Choroid plexus epithelial cell (primary cell): ENCODE data around the gene GREM2.

Source experiments
- DNase-seq: peaks from one replicate; pipeline ENCODE4 v3.0.0-alpha.2; 2010; ENCODE audit warnings: low read depth
- H3K4me3 ChIP-seq: 2 replicates; pipeline ENCODE4 v1.5.1; 2011; ENCODE audit warnings: low read depth, mild to moderate bottlenecking, control low read depth, low read length, moderate library complexity
- TF ChIP-seq, protein P1 (sequence below): conservative IDR thresholded peaks from 2 replicates; pipeline ENCODE4 v1.5.1; 2011; ENCODE audit warnings: low read depth, mild to moderate bottlenecking, control low read depth, inconsistent platforms, low read length, moderate library complexity

The GREM2 gene

DNA sequence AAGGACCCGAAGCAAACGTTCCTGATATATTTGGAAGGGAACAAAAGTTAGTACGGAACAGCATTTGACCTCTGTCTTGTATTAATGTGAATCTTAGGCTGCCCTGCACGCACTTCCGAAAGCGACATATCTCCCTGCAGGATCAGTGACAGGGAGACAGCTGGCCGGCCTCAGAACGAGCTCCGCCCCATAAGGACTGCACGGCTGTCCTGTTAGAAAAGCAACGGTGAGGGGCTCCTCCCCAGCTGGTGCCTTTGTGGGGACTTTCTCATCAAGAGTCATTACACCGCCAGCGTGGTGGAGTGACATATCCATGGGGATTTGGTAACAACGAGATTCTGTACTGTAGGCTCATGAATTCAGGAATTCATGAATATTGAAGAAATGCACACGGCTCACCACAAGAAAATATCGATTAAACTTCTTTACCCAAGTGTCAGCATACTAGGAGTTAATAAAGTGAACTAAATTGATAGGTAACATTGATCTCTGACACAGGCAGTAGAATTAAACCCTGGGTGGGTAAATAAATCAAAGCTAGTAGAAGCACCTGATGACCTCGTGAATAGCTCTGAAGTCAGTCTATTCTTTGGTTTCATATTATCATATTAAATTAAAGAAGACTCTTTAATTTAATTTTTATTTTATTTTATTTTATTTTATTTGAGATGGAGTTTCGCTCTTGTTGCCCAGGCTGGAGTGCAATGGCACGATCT is 8.1 kb upstream of the GREM2 start:
- no peak overlapping the region for H3K4me3 ChIP-seq
- TF ChIP-seq, protein P1, sequence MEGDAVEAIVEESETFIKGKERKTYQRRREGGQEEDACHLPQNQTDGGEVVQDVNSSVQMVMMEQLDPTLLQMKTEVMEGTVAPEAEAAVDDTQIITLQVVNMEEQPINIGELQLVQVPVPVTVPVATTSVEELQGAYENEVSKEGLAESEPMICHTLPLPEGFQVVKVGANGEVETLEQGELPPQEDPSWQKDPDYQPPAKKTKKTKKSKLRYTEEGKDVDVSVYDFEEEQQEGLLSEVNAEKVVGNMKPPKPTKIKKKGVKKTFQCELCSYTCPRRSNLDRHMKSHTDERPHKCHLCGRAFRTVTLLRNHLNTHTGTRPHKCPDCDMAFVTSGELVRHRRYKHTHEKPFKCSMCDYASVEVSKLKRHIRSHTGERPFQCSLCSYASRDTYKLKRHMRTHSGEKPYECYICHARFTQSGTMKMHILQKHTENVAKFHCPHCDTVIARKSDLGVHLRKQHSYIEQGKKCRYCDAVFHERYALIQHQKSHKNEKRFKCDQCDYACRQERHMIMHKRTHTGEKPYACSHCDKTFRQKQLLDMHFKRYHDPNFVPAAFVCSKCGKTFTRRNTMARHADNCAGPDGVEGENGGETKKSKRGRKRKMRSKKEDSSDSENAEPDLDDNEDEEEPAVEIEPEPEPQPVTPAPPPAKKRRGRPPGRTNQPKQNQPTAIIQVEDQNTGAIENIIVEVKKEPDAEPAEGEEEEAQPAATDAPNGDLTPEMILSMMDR, result no peak
- no peak for DNase-seq

DNA sequence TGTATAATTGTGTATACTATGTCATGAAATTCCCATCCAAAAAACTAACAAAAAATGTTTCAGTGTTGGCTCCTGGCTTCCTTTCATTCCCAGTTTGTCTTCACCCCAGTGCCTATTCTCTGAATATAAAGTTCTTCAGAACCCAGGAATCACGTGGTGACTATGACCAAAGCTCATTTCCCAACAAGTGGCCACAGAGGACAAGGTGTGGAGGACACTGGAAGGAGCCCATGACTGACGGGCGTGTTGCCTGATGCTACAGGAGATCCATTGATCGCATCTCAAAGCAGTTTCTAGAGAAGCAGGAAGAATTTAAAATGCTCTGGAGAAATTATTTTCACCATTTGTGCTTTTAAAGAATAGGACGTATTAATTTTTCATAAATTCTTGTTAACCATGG is 7.4 kb upstream of the GREM2 start:
- no peak overlapping the region for H3K4me3 ChIP-seq
- DNase-seq, result no peak
- TF ChIP-seq, protein P1, result no peak

DNA sequence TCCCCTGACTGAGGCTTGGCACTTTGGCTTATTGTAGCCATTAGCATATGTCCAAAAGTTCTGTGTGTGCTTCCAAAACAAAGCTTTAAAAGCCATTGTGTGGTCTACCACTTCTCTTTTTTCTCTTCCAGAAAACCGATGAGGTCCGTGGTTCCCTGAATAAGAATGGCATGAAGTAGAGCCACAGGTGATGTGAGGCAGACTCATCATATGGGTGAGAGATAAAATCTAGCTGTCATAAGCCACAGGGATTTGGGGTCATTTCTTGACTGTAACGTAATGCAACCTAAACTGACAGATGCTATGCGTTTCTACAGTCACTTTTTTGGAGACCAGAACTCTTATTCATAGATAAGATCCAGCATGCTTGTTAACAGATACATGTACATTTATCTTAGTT is 7.0 kb upstream of the GREM2 start:
- TF ChIP-seq, protein P1, result no peak
- no peak overlapping the region for H3K4me3 ChIP-seq
- DNase-seq, result no peak

DNA sequence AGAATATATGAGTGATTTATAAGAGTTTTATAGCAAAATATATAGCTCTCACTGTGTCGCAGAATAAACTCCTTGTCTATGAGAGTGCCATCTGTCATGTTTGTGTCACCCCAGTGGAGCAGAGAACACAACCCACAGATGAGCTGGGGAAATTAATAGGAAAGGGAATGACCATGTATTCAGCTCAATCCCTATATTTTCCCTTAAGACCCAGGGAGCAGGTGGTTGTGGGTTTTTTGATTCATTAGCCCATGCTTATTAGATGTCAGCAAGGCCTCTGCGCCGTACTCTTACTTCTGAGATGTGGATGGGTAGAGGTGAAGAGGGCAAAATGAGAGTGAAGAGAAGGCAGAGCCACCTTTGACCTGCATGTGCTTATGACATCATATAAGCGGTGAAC is 4.1 kb upstream of the GREM2 start:
- no peak for DNase-seq
- TF ChIP-seq, protein P1, result no peak
- H3K4me3 ChIP-seq, result no peak overlapping the region

DNA sequence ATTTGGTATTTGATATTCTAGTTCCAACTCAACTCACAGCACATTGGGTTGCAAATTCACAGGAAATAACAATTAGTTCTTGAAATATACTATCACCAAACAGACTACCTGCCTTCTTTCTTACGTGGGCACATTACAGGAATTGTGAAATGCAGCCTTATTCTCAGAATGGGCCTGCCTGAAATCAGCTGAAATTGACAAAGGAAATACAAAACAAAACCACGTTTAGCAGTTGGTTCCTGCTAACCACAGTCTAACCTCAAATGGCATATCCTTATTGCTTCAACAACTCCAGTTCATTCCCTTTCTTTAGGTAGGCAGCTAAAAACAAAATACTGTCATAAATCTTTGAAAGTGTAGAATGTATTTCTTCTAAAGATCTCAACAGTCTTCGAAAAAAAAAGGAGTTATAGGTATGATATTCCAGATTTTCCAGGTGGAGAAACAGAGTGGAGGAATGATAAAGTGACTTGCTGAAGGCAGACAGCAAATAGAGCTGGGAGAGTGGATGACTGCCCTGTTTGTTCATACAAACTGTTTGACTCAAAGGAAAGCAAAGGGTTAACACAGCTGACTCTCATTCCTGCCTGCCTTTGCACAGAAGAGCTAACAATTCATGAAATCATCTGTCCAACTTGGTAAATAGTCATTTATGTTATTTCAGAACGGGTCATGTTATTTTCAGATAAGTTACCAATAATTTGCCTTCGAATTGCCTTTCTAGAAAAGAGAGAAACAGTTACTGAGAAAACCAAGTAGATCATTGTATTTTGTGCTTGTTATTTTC is 1.6 kb upstream of the GREM2 start:
- H3K4me3 ChIP-seq, result no peak overlapping the region
- TF ChIP-seq, protein P1, result no peak
- DNase-seq, result no peak

DNA sequence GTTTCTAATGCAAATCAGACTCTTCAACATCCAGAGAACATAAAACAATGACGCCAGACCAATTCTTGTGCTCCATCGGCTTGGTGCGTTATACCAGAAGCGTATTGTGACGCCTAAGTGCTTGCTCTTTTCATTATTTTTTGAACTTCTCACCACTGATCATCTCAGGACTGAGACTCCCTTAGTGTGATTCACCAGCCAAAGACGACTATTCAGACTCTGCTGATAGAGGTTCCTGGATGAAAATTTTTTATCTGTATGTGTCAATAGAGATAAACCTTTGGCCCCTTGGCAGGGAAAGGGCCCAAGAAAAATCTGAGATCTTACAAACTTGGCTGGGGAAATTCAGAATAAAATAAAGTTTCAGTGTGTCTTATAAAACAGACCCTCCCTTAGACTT is 856 bp upstream of the GREM2 start:
- TF ChIP-seq, protein P1, result no peak
- DNase-seq, result no peak
- no peak overlapping the region for H3K4me3 ChIP-seq
